Epithelial cell of proximal tubule (primary cell): Measurements from ENCODE around the gene VGLL4. TPM values are rescaled to one million over a fixed set of nuclear protein-coding genes. Genes with fewer than 3 reads are reported as not detected.

Source experiments
- DNase-seq: peaks from one replicate; pipeline ENCODE4 v3.0.0-alpha.2; 2011; ENCODE audit warnings: low read depth
- H3K4me3 ChIP-seq: 2 replicates; pipeline ENCODE4 v1.5.1; 2011; ENCODE audit warnings: low read depth, mild to moderate bottlenecking, low read length
- total RNA-seq: library from RNA; depleted of rRNA; stranded (reverse); fragments of >200 nt; gene quantifications from 2 replicates; pipeline ENCODE4 v1.2.3, GENCODE V29; 2015
- TF ChIP-seq, protein P1 (sequence below): conservative IDR thresholded peaks from 2 replicates; pipeline ENCODE4 v1.5.1; 2012; ENCODE audit warnings: low read depth, mild to moderate bottlenecking, low read length

The VGLL4 gene
- total RNA-seq, 1 donor from 2014 or later = 52.4 TPM

- no peak for DNase-seq
- TF ChIP-seq, protein P1, sequence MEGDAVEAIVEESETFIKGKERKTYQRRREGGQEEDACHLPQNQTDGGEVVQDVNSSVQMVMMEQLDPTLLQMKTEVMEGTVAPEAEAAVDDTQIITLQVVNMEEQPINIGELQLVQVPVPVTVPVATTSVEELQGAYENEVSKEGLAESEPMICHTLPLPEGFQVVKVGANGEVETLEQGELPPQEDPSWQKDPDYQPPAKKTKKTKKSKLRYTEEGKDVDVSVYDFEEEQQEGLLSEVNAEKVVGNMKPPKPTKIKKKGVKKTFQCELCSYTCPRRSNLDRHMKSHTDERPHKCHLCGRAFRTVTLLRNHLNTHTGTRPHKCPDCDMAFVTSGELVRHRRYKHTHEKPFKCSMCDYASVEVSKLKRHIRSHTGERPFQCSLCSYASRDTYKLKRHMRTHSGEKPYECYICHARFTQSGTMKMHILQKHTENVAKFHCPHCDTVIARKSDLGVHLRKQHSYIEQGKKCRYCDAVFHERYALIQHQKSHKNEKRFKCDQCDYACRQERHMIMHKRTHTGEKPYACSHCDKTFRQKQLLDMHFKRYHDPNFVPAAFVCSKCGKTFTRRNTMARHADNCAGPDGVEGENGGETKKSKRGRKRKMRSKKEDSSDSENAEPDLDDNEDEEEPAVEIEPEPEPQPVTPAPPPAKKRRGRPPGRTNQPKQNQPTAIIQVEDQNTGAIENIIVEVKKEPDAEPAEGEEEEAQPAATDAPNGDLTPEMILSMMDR = no peak
- no peak overlapping the region for H3K4me3 ChIP-seq
These were observed 107.4 kb downstream of the VGLL4 start for GRCh38 chr3:11536132-11536935.

- TF ChIP-seq, protein P1 = no peak
- DNase-seq = no peak
- no peak overlapping the region for H3K4me3 ChIP-seq
These were observed 108.3 kb downstream of the VGLL4 start for GRCh38 chr3:11535243-11535960.

DNA sequence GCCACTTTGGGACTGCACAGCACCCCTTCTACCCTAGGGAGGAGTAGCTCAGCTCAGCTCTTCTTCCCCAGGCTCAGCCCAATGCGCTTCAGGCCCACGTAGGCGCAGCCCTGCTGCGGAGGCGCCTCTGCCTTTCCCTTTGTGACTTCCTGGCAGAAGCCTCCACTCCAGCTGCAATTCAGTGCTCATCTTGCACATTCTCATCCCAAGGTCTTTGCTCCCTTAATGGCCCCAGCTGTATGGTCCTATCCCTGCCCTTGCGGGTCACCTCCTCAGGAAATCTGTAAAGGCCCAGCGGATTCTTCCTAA is 109.0 kb downstream of the VGLL4 start:
- DNase-seq = no peak
- H3K4me3 ChIP-seq = no peak overlapping the region
- TF ChIP-seq, protein P1 = no peak

GRCh38 chr3:11534011-11534792 is 109.5 kb downstream of the VGLL4 start:
- H3K4me3 ChIP-seq = no peak overlapping the region
- no peak for DNase-seq
- TF ChIP-seq, protein P1 = no peak

- no peak for DNase-seq
- TF ChIP-seq, protein P1 = no peak
- H3K4me3 ChIP-seq = no peak overlapping the region
These were observed 110.8 kb downstream of the VGLL4 start for GRCh38 chr3:11532931-11533391.

GRCh38 chr3:11530153-11530721 is 113.5 kb downstream of the VGLL4 start:
- TF ChIP-seq, protein P1 = no peak
- no peak overlapping the region for H3K4me3 ChIP-seq
- DNase-seq = no peak
